Measurements from ENCODE around the gene CHPT1.

The CHPT1 gene

DNA sequence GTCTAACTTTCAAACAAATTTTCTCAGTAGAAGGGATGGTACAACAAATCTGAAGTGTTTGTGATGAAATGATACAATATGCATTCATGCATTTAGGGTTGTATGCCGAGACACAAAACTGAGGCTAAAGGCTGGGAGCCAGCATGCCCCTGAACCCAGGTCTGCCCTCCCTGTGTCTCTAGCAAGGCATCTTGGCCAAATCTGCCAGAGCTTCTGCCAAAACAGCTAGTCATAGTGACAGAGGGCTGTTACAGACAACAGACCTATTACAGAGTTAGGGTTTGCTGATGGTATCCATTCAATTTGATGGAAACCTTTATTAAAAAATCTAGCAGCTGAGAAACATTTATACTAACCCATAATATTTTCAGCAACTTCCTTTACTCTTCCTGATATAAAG lies 11.3 kb upstream of the CHPT1 start:
- DNase-seq: no peak

DNA sequence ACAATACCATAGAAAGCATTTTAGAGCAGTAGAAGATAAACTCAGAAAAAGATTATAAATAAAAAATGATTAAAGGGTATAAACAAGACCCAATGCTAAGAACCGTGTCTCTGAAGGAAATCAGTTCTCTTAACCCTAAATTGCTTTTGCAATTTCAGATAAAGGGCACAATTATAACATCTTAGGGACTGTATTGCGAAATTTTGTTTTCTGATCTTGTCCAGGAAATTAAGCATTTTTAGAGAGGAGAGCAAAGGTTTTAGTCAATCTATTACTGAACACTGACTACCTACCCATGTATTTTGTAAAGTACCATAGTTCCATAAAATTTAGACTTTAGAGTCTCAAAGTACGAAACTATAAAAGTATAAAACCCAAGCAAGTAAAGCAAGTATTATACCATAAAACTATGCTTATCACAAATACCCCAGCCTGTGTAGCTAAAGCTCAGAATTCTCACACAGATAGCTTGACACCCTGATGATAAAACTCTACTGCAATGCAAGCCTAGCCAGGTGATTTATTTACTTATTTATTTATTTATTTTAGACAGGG lies 6.8 kb upstream of the CHPT1 start:
- DNase-seq: no peak

DNA sequence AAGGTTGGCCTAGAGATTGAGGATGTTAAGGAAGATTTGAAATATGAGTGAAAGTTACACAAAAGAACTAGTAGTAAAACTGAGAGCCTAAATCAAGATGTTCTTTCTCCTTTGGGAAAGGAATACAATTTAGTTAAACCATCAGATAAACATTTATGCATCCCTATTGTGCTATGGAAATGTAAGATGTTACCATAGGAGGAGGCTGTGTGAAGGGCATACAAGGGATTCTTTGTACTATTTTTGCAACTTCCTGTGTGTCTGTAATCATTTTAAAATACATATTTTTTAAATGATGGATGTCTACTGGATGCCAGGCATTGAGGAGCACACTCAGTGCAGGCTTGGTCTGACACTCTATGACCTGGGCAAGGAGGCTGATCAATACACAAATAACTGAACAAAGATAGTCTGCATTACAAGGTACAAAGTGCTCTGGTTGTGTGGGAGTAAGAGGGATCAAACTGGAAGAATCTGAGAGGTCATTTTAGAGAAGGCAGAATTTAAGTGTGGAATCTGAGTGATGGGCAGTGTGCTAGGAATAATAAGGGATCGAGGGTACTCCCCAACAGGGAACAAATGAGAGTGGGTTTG lies 5.8 kb upstream of the CHPT1 start:
- DNase-seq: no peak

- no peak for DNase-seq
Observed at GRCh38 chr12:101694297-101694848, 3.1 kb upstream of the CHPT1 start.

- no peak for DNase-seq
Observed at GRCh38 chr12:101694986-101695385, 2.5 kb upstream of the CHPT1 start.

DNA sequence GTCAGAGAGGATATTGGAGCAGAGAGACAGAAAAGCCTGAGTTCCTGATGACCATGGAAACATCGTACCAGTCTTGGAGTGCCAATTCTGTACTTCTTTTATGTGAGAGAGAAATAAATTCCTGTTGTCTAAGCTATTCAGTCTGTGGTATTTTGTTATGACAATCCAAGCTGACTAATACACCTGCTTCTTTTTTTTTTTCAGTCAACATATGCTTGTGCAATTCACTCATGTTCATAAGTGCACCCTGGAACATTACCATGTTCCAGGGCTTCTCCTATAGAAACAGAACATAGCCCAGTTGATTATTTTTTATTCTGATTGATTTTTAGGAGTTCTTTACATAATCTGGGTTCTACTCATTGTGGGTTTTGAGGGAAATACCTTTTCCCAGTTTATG lies 1.7 kb upstream of the CHPT1 start:
- DNase-seq: peak in 1 of 3 donors; percentile 22

DNA sequence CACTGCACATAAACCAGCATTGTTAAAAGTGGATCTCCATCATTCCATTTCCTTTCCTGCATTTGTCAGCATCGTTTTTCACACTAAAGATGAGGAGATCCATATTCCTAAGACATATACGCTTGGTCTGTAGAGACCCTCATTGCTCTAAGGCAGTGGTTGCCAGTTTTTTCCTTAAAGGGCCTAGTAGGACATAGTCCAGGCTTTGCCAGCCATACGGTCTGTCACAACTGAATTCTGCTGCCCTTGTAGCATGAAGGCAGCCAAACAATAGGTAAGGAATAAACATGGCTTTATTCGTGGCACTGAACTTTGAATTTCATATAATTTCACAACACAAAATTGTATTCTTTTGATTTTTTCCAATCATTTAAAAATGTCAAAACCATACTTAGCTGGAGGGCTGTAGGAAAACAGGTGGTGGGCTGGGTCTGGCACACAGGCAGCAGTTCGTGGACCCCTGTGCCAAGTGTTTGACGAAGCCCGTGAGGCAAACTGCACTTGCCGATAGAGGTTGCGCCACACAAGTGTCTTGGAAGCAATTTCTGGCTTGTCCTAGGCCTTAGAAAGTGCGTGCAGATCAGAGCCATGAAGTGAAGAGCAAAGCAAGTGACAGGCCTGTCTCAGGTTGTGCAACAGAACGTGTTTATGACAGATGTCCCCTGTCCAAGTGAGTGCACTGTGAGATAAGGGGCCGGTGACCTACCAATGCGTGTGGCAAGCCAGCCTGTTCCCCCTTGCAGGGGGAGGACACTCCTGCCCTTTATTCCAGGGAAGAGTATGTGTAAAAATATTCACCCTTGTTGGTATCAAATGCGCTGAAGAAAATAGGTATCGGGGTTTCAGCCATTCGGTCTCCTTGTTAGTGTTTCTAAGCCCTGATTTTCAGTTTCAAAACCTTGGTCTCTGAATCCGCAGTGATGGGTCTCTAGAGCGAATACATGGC lies 916 bp upstream of the CHPT1 start:
- peak; percentile 32 to 34 (median 33) for DNase-seq

DNA sequence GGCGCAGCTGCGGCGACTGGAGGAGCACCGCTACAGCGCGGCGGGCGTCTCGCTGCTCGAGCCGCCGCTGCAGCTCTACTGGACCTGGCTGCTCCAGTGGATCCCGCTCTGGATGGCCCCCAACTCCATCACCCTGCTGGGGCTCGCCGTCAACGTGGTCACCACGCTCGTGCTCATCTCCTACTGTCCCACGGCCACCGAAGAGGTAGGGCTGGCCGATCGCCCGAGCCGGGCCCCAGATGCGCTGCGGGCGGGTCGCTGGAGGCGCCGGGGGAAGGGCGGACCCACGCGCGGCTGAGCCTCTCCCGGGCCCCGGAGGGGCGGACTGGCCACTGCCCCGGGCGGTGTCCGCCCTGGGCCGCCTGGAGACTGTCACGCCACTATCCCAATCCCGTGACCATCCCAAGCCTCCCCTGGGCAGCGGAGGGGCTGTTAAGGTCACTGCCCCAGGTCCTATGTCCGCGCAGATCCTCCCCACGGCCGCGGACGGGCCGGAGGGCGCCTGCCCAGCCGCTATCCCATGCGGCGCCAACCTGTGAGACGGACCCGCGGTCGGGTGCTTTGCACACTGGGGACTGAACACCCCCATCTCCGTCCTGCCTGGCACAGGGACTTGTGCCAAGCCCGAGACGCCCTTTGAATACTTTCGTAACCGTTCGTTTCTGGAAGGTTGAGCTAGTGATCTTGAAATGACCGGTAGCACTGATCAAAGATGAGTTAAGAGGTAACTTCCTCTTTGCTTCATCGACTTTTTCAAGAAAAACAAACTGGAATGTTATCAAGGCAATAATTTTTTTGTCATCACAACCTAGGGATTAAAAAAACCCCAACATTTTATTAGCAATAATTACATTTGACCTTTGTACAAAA lies 725 bp downstream of the CHPT1 start:
- DNase-seq: peak; percentile 38 to 61 (median 43)

DNA sequence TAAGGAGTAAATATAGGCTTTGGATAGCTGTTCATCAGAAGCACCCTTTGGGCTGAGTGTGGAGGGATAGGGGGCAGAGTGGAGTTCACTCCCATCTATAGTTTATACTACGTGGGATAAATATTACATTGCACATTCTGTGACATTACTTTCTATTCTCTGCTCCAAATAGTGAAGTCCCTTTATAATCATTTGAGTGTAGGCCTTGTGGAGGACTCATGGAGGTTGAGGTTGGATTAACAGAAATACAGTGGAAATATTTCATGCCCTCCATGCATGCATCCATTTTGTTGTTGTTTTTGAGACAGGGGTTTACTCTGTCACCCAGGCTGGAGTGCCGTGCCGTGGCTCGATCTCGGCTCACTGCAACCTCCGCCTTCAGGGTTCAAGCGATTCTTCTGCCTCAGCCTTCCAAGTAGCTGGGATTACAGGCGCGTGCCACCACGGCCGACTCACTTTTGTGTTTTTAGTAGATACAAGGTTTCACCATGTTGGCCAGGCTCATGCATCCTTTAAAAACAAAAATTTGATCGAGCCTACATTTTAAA lies 1.4 kb downstream of the CHPT1 start:
- DNase-seq: peak; percentile 19 to 31 (median 21)

DNA sequence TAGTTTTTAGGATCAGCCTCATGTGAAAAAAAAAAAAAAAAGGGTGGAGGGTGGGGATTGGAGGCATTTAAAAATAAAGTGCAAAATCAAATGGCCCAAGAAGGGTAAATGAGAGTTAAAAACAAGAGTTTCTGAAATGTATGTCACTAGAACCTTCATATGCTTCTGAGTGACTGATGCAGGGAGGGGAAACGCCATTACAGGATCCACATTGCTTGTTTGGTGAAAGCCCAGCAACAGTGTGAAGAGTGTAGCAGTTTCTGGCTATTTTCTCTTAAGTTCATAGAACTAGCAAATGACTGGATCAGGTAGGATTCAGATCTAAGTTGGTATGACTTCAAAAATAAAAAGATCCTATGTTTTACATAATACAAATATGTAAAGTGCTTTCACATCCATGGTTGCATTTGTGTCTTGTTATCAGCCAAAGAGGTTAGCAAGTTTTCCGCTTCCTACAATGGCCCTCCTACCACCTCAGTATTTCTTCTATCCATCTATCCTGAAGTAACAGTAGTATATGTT lies 2.9 kb downstream of the CHPT1 start:
- no peak for DNase-seq

- no peak for DNase-seq
Observed at GRCh38 chr12:101703487-101703886, 6.0 kb downstream of the CHPT1 start.

DNA sequence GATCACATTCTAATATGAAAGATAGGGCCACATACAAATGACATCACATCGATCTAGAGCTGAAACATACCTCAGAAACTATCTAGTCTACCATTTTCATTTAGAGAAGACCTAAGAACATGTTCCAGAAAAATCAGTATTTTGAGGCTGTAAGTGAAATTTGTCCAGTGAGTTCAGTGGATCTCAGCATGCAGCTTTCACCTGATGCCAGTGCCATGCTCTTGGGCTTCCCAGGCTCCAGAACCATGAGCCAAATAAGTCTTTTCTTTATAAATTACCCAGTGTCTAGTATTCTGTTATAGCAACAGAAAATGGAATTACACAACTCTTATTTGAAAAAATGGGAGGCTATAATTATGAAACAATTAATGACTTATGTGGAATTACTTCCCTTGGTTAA lies 9.0 kb downstream of the CHPT1 start:
- no peak for DNase-seq

DNA sequence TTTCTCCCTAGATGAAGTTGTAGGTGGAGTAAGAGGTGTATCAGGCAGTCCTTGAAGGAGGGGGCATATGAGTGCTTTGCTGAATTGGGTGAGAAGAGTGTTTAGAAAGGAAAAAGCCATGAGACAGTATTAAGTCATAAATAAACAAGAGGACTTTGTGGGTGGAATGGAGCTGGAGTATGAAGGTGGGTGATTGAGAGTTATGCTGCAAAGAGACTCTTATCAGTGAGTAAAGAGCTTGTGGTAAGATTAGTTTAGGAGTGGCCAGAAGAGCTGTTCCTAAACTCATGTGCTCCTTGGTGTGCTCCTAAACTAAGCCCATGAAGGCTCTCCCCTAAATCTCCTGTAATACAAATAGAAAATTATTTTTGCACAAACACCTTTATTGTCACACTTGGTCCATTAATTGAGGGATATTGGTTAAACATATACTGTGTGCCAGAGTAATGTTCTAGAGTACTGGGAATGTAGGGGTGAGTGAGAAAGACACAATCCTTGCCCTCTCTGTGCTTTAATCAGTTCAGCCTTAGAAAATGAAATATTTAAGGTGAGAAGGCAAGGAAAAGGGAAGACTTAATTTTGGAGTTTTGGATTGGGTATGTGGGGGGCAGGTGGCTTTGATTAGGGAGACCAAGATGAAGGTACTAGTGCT lies 9.8 kb downstream of the CHPT1 start:
- no peak for DNase-seq

DNA sequence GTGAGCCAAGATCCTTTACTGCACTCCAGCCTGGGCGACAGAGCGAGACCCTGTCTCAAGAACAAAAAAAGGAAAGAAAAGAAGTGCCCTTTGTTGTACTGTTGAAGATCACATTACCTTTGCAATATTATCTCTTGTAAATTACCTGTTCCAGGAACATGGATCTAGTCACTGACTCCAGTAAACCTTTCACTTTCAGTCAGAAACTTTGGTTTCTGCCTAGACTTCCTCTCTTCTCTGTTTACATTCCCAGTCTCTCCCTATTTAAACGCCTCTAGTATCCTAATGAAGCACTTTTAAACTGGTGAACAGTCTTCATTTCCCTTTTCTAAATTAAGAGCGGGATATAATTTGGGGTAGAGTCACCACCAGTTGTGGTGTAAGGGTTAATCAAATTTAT lies 12.8 kb downstream of the CHPT1 start:
- DNase-seq: no peak

DNA sequence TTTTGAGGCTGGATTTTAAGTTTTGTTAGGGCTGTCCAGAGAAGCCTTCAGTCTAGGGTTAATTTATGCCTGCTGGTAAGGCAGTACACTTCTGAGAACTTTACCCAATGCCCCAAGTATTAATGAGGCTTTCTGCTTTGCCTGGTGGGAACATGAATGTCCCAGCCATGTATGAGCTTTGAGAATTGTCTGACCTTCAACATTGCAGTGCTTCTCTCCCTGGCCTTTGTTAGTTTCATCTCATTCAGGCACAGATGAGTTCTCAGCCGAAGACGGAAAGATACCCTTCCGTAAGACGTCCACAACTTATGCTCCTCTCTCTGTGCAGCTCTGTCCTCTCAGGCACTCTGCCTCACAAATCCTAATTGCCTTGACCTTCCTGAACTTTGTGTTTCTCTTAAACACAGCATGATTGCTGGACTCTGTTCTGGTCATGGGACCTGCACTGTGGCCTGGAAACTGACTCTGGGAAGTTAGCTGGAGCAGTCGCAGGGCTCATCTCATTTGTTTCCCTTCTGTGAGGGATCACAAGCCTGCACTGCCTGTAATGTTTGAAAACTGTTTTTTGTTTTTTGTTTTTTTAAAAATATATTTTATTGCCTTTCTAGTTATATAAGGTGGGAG lies 15.7 kb downstream of the CHPT1 start:
- peak in 2 of 3 donors; percentile 13 to 14 for DNase-seq

DNA sequence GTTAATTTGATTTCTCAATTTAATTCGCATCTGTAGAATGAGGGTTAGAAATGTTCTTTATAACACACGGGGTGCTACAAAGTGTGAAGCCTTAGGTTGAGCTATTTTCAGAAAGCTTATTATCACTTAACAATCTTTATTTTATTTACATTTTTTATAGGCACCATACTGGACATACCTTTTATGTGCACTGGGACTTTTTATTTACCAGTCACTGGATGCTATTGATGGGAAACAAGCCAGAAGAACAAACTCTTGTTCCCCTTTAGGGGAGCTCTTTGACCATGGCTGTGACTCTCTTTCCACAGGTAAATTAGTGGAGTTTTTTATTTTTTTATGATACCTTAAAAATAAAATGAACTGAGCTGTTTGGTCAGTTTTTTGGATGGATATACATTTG lies 16.5 kb downstream of the CHPT1 start:
- no peak for DNase-seq

DNA sequence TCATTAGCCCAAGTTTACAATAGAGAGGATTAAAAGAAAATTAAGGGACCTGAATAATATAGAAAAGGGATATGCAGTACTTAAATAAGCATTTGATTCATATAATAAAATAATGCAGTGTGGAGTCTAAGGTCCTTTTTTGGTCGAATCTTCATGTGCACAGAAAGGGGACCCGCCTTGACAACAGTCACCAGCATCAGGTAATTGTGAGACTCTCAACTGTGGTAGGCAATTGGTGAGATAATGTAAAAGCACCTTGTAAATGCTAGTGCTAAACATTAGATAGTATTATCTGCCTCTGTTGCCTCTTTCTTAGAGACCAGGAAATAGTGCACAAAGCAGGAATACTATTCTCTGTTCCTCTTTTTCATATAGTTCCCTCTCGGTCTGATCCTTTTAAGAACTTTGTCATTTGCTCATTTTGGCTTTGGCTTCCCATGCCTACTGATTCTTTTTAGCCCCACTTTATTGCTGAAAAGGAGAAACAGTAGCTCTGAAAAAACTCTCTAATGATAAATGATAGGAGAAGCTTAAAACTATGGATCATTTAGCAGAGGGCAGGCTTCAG lies 17.5 kb downstream of the CHPT1 start:
- peak; percentile 29 to 58 (median 57) for DNase-seq

GRCh38 chr12:101719566-101719965 lies 22.1 kb downstream of the CHPT1 start:
- DNase-seq: no peak

DNA sequence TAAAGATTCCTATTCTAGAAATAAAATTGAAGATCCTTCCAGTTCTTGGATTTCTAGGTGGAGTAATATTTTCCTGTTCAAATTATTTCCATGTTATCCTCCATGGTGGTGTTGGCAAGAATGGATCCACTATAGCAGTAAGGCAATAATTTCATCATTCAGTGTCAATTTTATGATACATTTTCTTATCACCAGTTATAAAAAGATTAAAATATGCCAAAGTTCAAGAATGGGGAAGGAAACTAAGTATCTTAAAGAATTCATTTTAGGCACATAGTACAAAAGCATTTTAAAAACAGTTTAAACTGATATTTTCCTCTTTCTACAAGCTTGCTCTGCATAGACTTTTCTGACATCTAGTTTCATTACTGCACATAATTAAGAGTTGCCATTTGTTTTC lies 22.7 kb downstream of the CHPT1 start:
- DNase-seq: no peak

- DNase-seq: no peak
Observed at GRCh38 chr12:101722392-101722791, 25.0 kb downstream of the CHPT1 start.

DNA sequence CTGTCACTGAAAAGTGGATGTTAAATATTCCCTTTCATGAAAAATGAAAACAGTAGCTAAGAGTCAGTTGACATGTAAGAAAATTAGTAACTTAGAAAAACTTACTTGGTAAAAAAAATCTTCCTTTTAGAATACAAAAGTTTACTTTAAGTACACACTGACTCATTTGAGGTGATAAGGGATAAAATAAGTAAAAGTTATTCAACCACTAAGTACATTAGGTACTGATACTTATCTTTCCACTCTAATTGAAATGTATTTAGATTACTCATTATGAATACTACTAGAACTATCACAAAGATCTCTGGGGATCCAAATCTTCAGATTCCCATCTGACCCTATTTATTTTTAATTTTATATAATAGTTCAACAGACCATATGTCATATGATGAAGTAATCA lies 29.7 kb downstream of the CHPT1 start:
- no peak for DNase-seq
